ENCODE results near the gene MEG3. TPM values are rescaled to one million over a fixed set of nuclear protein-coding genes. Genes with fewer than 3 reads are reported as not detected.

The MEG3 gene
- total RNA-seq, 3 donors from 2014 or later, result 0.91 to 1.3 (median 1.1) TPM

- peaks cover 59% of the 10 kb centered on the region for H3K27me3 Mint-ChIP-seq (ENCODE audit: low read depth)
- peaks cover 2% of the 10 kb centered on the region for H3K4me1 Mint-ChIP-seq (ENCODE audit: low read depth)
- no peaks in the 10 kb centered on the region for H3K36me3 Mint-ChIP-seq (ENCODE audit: insufficient read depth)
- no peaks in the 10 kb centered on the region for H3K9me3 Mint-ChIP-seq
- DNase-seq, result no peak
- no peak for ATAC-seq
- H3K4me3 Mint-ChIP-seq, result no peak overlapping the region
Measured at GRCh38 chr14:100826391-100827100, 628 bp downstream of the MEG3 start.

- Mint-ChIP-seq H3K4me1 (ENCODE audit: low read depth) (peaks cover 2% of the 10 kb centered on the region), H3K9me3 (no peaks in the 10 kb centered on the region), H3K4me3 (no peak overlapping the region), H3K27me3 (ENCODE audit: low read depth) (peaks cover 60% of the 10 kb centered on the region), H3K36me3 (ENCODE audit: insufficient read depth) (no peaks in the 10 kb centered on the region)
- no peak for DNase-seq
- no peak for ATAC-seq
Measured at GRCh38 chr14:100827101-100828021, 1.4 kb downstream of the MEG3 start.

- no peaks in the 10 kb centered on the region for H3K9me3 Mint-ChIP-seq
- H3K4me1 Mint-ChIP-seq (ENCODE audit: low read depth), result peaks cover 2% of the 10 kb centered on the region
- ATAC-seq (no peak), DNase-seq (no peak)
- peaks cover 58% of the 10 kb centered on the region for H3K27me3 Mint-ChIP-seq (ENCODE audit: low read depth)
- H3K4me3 Mint-ChIP-seq, result no peak overlapping the region
- no peaks in the 10 kb centered on the region for H3K36me3 Mint-ChIP-seq (ENCODE audit: insufficient read depth)
Measured at GRCh38 chr14:100828031-100828769, 2.3 kb downstream of the MEG3 start.

- Mint-ChIP-seq H3K36me3 (ENCODE audit: insufficient read depth) (no peaks in the 10 kb centered on the region), H3K4me3 (no peak overlapping the region), H3K27me3 (ENCODE audit: low read depth) (peaks cover 47% of the 10 kb centered on the region), H3K4me1 (ENCODE audit: low read depth) (peaks cover 2% of the 10 kb centered on the region), H3K9me3 (no peaks in the 10 kb centered on the region)
- no peak for ATAC-seq
- DNase-seq, result no peak
Measured at GRCh38 chr14:100830681-100831080, 4.8 kb downstream of the MEG3 start.

GRCh38 chr14:100832311-100832960 lies 6.5 kb downstream of the MEG3 start:
- DNase-seq, result no peak
- peaks cover 37% of the 10 kb centered on the region for H3K27me3 Mint-ChIP-seq (ENCODE audit: low read depth)
- H3K4me1 Mint-ChIP-seq (ENCODE audit: low read depth), result no peaks in the 10 kb centered on the region
- no peaks in the 10 kb centered on the region for H3K9me3 Mint-ChIP-seq
- H3K4me3 Mint-ChIP-seq, result no peak overlapping the region
- H3K36me3 Mint-ChIP-seq (ENCODE audit: insufficient read depth), result no peaks in the 10 kb centered on the region
- ATAC-seq, result no peak

- ATAC-seq (no peak), DNase-seq (no peak)
- H3K36me3 Mint-ChIP-seq (ENCODE audit: insufficient read depth), result no peaks in the 10 kb centered on the region
- peaks cover 27% of the 10 kb centered on the region for H3K27me3 Mint-ChIP-seq (ENCODE audit: low read depth)
- no peaks in the 10 kb centered on the region for H3K4me1 Mint-ChIP-seq (ENCODE audit: low read depth)
- H3K4me3 Mint-ChIP-seq, result no peak overlapping the region
- no peaks in the 10 kb centered on the region for H3K9me3 Mint-ChIP-seq
Measured at GRCh38 chr14:100834082-100834793, 8.3 kb downstream of the MEG3 start.

GRCh38 chr14:100834794-100835547 lies 9.1 kb downstream of the MEG3 start:
- H3K27me3 Mint-ChIP-seq (ENCODE audit: low read depth), result peaks cover 19% of the 10 kb centered on the region
- H3K4me1 Mint-ChIP-seq (ENCODE audit: low read depth), result no peaks in the 10 kb centered on the region
- no peak overlapping the region for H3K4me3 Mint-ChIP-seq
- H3K36me3 Mint-ChIP-seq (ENCODE audit: insufficient read depth), result no peaks in the 10 kb centered on the region
- DNase-seq, result no peak
- no peak for ATAC-seq
- no peaks in the 10 kb centered on the region for H3K9me3 Mint-ChIP-seq

- peaks cover 18% of the 10 kb centered on the region for H3K27me3 Mint-ChIP-seq (ENCODE audit: low read depth)
- H3K4me3 Mint-ChIP-seq, result no peak overlapping the region
- DNase-seq (no peak), ATAC-seq (no peak)
- H3K36me3 Mint-ChIP-seq (ENCODE audit: insufficient read depth), result no peaks in the 10 kb centered on the region
- no peaks in the 10 kb centered on the region for H3K4me1 Mint-ChIP-seq (ENCODE audit: low read depth)
- no peaks in the 10 kb centered on the region for H3K9me3 Mint-ChIP-seq
Measured at GRCh38 chr14:100835548-100836310, 9.8 kb downstream of the MEG3 start.

GRCh38 chr14:100836311-100836805 lies 10.4 kb downstream of the MEG3 start:
- Mint-ChIP-seq H3K4me3 (no peak overlapping the region), H3K36me3 (ENCODE audit: insufficient read depth) (no peaks in the 10 kb centered on the region), H3K9me3 (no peaks in the 10 kb centered on the region), H3K4me1 (ENCODE audit: low read depth) (no peaks in the 10 kb centered on the region), H3K27me3 (ENCODE audit: low read depth) (peaks cover 15% of the 10 kb centered on the region)
- DNase-seq (no peak), ATAC-seq (no peak)

- no peak for ATAC-seq
- Mint-ChIP-seq H3K9me3 (no peaks in the 10 kb centered on the region), H3K4me3 (no peak overlapping the region), H3K27me3 (ENCODE audit: low read depth) (peaks cover 9% of the 10 kb centered on the region), H3K36me3 (ENCODE audit: insufficient read depth) (no peaks in the 10 kb centered on the region), H3K4me1 (ENCODE audit: low read depth) (no peaks in the 10 kb centered on the region)
- DNase-seq, result no peak
Measured at GRCh38 chr14:100836941-100837804, 11.3 kb downstream of the MEG3 start.

GRCh38 chr14:100837805-100838350 lies 12.0 kb downstream of the MEG3 start:
- no peak for DNase-seq
- ATAC-seq, result no peak
- no peaks in the 10 kb centered on the region for H3K4me1 Mint-ChIP-seq (ENCODE audit: low read depth)
- peaks cover 9% of the 10 kb centered on the region for H3K27me3 Mint-ChIP-seq (ENCODE audit: low read depth)
- H3K9me3 Mint-ChIP-seq, result no peaks in the 10 kb centered on the region
- H3K36me3 Mint-ChIP-seq (ENCODE audit: insufficient read depth), result no peaks in the 10 kb centered on the region
- no peak overlapping the region for H3K4me3 Mint-ChIP-seq
